Endothelial cell of hepatic sinusoid (primary cell): ENCODE measurements around the gene CROCC2.
"Not testable (repeated sequence)": the region's sequence is repeated elsewhere in the genome, so short reads cannot be mapped to it uniquely, and the experiment has no call there.

ENCODE experiments used
- in situ Hi-C: cut with HindIII; loops from 2 replicates; pipeline ENCODE4 v1.10.0; 2017; ENCODE audit warnings: low sequenced_read_pairs

CROCC2 gene

GRCh38 chr2:240963065-240963867, 57.1 kb downstream of the CROCC2 start:
- in situ Hi-C loops, result no loop called here

GRCh38 chr2:240963868-240964703, 58.0 kb downstream of the CROCC2 start:
- in situ Hi-C loops, result no loop called here

- in situ Hi-C loops, result no loop called here
These were observed 58.7 kb downstream of the CROCC2 start for GRCh38 chr2:240964704-240965295.

GRCh38 chr2:240965296-240965904, 59.3 kb downstream of the CROCC2 start:
- in situ Hi-C loops, result no loop called here

GRCh38 chr2:240965905-240966456, 59.8 kb downstream of the CROCC2 start:
- in situ Hi-C loops, result no loop called here

- in situ Hi-C loops, result no loop called here
These were observed 60.3 kb downstream of the CROCC2 start for GRCh38 chr2:240966457-240966905.

- in situ Hi-C loops, result no loop called here
These were observed 61.0 kb downstream of the CROCC2 start for GRCh38 chr2:240966906-240967680.

GRCh38 chr2:240967681-240968621, 61.8 kb downstream of the CROCC2 start:
- in situ Hi-C loops, result no loop called here

GRCh38 chr2:240968731-240969624, 62.8 kb downstream of the CROCC2 start:
- in situ Hi-C loops, result no loop called here

GRCh38 chr2:240970104-240970503, 64.0 kb downstream of the CROCC2 start:
- in situ Hi-C loops, result no loop called here

GRCh38 chr2:240970816-240971215, 64.7 kb downstream of the CROCC2 start:
- in situ Hi-C loops, result no loop called here

- in situ Hi-C loops, result no loop called here
These were observed 66.1 kb downstream of the CROCC2 start for GRCh38 chr2:240972201-240972600.

- in situ Hi-C loops, result no loop called here
These were observed 66.7 kb downstream of the CROCC2 start for GRCh38 chr2:240972636-240973521.

- in situ Hi-C loops, result no loop called here
These were observed 68.8 kb downstream of the CROCC2 start for GRCh38 chr2:240974771-240975572.

GRCh38 chr2:240975903-240976302, 69.8 kb downstream of the CROCC2 start:
- in situ Hi-C loops, result not testable (repeated sequence)

GRCh38 chr2:240981280-240981679, 75.1 kb downstream of the CROCC2 start:
- in situ Hi-C loops, result no loop called here
